RCC 7860 (cell line): Measurements from ENCODE around the gene SASH3.

Experiments used
- DNase-seq: peaks from one replicate; pipeline ENCODE4 v3.0.0-alpha.2; 2015; ENCODE audit warnings: low spot score
- FAIRE-seq: peaks from 2 replicates; lab custom pipeline; 2012; peaks lifted over from hg19 to GRCh38; lab: Jason Lieb, UNC

The SASH3 gene

GRCh38 chrX:129802863-129803262, 23.1 kb downstream of the SASH3 start:
- FAIRE-seq (no peak), DNase-seq (no peak)

GRCh38 chrX:129804806-129805205, 25.1 kb downstream of the SASH3 start:
- DNase-seq (no peak), FAIRE-seq (no peak)

GRCh38 chrX:129808158-129808828, 28.5 kb downstream of the SASH3 start:
- DNase-seq (no peak), FAIRE-seq (no peak)

GRCh38 chrX:129808829-129809796, 29.4 kb downstream of the SASH3 start:
- FAIRE-seq (no peak), DNase-seq (no peak)

GRCh38 chrX:129813662-129814368, 34.1 kb downstream of the SASH3 start:
- DNase-seq (no peak), FAIRE-seq (no peak)

- FAIRE-seq, result no peak
- no peak for DNase-seq
Measured at GRCh38 chrX:129818123-129818522, 38.4 kb downstream of the SASH3 start.

GRCh38 chrX:129823115-129823514, 43.4 kb downstream of the SASH3 start:
- FAIRE-seq (no peak), DNase-seq (peak; percentile 9)

- FAIRE-seq (no peak), DNase-seq (no peak)
Measured at GRCh38 chrX:129823522-129823921, 43.8 kb downstream of the SASH3 start.

GRCh38 chrX:129824620-129825019, 44.9 kb downstream of the SASH3 start:
- DNase-seq (no peak), FAIRE-seq (no peak)

- DNase-seq (no peak), FAIRE-seq (no peak)
Measured at GRCh38 chrX:129825746-129826505, 46.2 kb downstream of the SASH3 start.

GRCh38 chrX:129830494-129830893, 50.7 kb downstream of the SASH3 start:
- DNase-seq (no peak), FAIRE-seq (no peak)

GRCh38 chrX:129831091-129831885, 51.5 kb downstream of the SASH3 start:
- no peak for DNase-seq
- no peak for FAIRE-seq

- peak; percentile 8 for DNase-seq
- peak; percentile 60 for FAIRE-seq
Measured at GRCh38 chrX:129833153-129833990, 53.6 kb downstream of the SASH3 start.

- DNase-seq (no peak), FAIRE-seq (no peak)
Measured at GRCh38 chrX:129836827-129837226, 57.1 kb downstream of the SASH3 start.

- FAIRE-seq (no peak), DNase-seq (no peak)
Measured at GRCh38 chrX:129840344-129840743, 60.6 kb downstream of the SASH3 start.

GRCh38 chrX:129842510-129843208, 62.9 kb downstream of the SASH3 start:
- DNase-seq (no peak), FAIRE-seq (no peak)

GRCh38 chrX:129843209-129843458, 63.4 kb downstream of the SASH3 start:
- FAIRE-seq (no peak), DNase-seq (no peak)

GRCh38 chrX:129843459-129844306, 63.9 kb downstream of the SASH3 start, which contains the start of gene ZDHHC9:
Gene ZDHHC9, minus strand, starts transcription at chrX:129843886. Its CDS starts 1,941 bp downstream, at chrX:129841945.
- DNase-seq (peak; percentile 69), FAIRE-seq (peak; percentile 30)
